ENCODE data around the gene PRORP. TPM values are rescaled to one million over a fixed set of nuclear protein-coding genes. Genes with fewer than 3 reads are reported as not detected.

PRORP gene
- total and polyA plus RNA-seq, 2 of the 13 experiments (the other 11 are each of a cell fraction or from before 2014, with no cell fraction given): 48.9 to 88.7 TPM

DNA sequence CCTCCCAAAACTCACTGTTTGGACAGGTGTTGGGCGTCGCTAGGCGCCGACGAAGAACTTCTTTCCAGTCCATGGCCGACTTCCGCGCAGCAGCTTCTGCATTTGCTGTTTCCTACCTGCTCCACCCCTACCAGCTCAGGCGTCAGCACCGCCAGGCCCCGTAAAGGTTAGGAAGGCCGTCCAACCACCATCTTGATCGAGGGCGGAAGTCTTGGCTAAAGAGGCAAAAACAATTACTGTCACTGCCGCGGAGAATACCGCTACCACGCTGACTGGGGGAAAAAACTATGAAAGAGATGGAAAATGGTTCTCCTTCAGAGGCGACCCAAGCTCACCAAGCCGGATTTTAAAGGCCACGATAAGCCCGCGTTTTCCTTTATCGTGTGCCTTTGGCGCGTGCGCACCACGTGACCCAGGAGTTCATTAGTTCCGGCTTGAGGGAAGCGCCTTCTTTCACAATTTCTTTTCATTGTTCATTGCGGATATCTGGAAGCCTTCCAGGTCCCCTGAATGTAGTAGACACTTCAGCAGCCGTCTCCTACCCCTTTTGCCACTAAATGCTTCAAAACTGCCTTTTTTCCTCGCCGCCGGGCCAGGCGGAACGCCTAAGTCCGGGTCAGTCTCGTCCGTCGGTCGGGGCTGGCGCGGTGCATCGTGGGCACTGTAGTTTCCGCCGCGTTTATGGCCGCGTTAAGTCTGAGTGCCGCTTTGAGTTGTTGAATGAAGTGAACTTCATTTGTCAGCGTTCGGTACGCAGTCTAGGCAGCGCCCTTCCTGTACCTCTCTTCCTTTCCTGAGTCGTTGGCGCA lies at the start of gene PRORP, which contains the start of gene PPP2R3C (continued):
- TF ChIP-seq, protein P1, sequence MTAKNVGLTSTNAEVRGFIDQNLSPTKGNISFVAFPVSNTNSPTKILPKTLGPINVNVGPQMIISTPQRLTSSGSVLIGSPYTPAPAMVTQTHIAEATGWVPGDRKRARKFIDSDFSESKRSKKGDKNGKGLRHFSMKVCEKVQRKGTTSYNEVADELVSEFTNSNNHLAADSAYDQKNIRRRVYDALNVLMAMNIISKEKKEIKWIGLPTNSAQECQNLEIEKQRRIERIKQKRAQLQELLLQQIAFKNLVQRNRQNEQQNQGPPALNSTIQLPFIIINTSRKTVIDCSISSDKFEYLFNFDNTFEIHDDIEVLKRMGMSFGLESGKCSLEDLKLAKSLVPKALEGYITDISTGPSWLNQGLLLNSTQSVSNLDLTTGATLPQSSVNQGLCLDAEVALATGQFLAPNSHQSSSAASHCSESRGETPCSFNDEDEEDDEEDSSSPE (CRISPR knock-in tag; IDR thresholded peaks at IDR 0.05): peak; percentile 98
- peak; percentile 84; the same call in 1 of the 2 replicates for TF ChIP-seq MED13 (CRISPR knock-in tag; IDR thresholded peaks at IDR 0.05)
- TF ChIP-seq SNAPC2 (CRISPR knock-in tag; IDR thresholded peaks at IDR 0.05): peak; percentile 75; the same call in 1 of the 2 replicates
- TF ChIP-seq MIXL1 (CRISPR knock-in tag; IDR thresholded peaks at IDR 0.05): peak; percentile 54; the same call in 1 of the 2 replicates
- TF ChIP-seq ZFP82 (CRISPR knock-in tag; IDR thresholded peaks at IDR 0.05; ENCODE audit: borderline replicate concordance): peak; percentile 98; the same call in 1 of the 2 replicates
- TF ChIP-seq ZEB1 (IDR thresholded peaks at IDR 0.05; ENCODE audit: insufficient replicate concordance, low read depth): peak; percentile 90
- TF ChIP-seq, protein P2, sequence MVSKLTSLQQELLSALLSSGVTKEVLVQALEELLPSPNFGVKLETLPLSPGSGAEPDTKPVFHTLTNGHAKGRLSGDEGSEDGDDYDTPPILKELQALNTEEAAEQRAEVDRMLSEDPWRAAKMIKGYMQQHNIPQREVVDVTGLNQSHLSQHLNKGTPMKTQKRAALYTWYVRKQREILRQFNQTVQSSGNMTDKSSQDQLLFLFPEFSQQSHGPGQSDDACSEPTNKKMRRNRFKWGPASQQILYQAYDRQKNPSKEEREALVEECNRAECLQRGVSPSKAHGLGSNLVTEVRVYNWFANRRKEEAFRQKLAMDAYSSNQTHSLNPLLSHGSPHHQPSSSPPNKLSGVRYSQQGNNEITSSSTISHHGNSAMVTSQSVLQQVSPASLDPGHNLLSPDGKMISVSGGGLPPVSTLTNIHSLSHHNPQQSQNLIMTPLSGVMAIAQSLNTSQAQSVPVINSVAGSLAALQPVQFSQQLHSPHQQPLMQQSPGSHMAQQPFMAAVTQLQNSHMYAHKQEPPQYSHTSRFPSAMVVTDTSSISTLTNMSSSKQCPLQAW (CRISPR knock-in tag; IDR thresholded peaks at IDR 0.05): peak; percentile 95
- peak; percentile 56; the same call in 1 of the 2 replicates for TF ChIP-seq TBP (CRISPR knock-in tag; IDR thresholded peaks at IDR 0.05)
- TF ChIP-seq, protein P3, sequence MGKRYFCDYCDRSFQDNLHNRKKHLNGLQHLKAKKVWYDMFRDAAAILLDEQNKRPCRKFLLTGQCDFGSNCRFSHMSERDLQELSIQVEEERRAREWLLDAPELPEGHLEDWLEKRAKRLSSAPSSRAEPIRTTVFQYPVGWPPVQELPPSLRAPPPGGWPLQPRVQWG (CRISPR knock-in tag; IDR thresholded peaks at IDR 0.05; ENCODE audit: borderline replicate concordance, low read depth): no peak
- TF ChIP-seq CREM (IDR thresholded peaks at IDR 0.05): peak; percentile 98
- no peak; the same call in none of the 2 replicates for TF ChIP-seq CREM (CRISPR knock-in tag; IDR thresholded peaks at IDR 0.05)
- TF ChIP-seq EED (CRISPR knock-in tag; IDR thresholded peaks at IDR 0.05): peak; percentile 89
- peak; percentile 92 for TF ChIP-seq ZNF264 (CRISPR knock-in tag; IDR thresholded peaks at IDR 0.05)
- peak; percentile 79 for TF ChIP-seq HNRNPL (IDR thresholded peaks at IDR 0.05; ENCODE audit: low read depth, low read length)
- no peak for TF ChIP-seq SRSF4 (IDR thresholded peaks at IDR 0.05; ENCODE audit: low read depth, low read length, poor library complexity, severe bottlenecking)
- TF ChIP-seq, protein P4, sequence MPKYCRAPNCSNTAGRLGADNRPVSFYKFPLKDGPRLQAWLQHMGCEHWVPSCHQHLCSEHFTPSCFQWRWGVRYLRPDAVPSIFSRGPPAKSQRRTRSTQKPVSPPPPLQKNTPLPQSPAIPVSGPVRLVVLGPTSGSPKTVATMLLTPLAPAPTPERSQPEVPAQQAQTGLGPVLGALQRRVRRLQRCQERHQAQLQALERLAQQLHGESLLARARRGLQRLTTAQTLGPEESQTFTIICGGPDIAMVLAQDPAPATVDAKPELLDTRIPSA (CRISPR knock-in tag; IDR thresholded peaks at IDR 0.05; ENCODE audit: borderline replicate concordance): peak; percentile 99
- no peak; the same call in 1 of the 2 replicates for TF ChIP-seq ZNF549 (CRISPR knock-in tag; IDR thresholded peaks at IDR 0.05)
- TF ChIP-seq, protein P5, sequence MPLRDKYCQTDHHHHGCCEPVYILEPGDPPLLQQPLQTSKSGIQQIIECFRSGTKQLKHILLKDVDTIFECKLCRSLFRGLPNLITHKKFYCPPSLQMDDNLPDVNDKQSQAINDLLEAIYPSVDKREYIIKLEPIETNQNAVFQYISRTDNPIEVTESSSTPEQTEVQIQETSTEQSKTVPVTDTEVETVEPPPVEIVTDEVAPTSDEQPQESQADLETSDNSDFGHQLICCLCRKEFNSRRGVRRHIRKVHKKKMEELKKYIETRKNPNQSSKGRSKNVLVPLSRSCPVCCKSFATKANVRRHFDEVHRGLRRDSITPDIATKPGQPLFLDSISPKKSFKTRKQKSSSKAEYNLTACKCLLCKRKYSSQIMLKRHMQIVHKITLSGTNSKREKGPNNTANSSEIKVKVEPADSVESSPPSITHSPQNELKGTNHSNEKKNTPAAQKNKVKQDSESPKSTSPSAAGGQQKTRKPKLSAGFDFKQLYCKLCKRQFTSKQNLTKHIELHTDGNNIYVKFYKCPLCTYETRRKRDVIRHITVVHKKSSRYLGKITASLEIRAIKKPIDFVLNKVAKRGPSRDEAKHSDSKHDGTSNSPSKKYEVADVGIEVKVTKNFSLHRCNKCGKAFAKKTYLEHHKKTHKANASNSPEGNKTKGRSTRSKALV (CRISPR knock-in tag; IDR thresholded peaks at IDR 0.05): peak; percentile 94
- no peak for TF ChIP-seq HNRNPK (IDR thresholded peaks at IDR 0.05; ENCODE audit: low read depth, low read length, poor library complexity, severe bottlenecking)
- peak; percentile 99 for TF ChIP-seq GTF3A (CRISPR knock-in tag; conservative IDR thresholded peaks at IDR 0.05)
- TF ChIP-seq ZC3H4 (CRISPR knock-in tag; IDR thresholded peaks at IDR 0.05; ENCODE audit: borderline replicate concordance): peak; percentile 67; the same call in 1 of the 2 replicates
- TF ChIP-seq, protein P6, sequence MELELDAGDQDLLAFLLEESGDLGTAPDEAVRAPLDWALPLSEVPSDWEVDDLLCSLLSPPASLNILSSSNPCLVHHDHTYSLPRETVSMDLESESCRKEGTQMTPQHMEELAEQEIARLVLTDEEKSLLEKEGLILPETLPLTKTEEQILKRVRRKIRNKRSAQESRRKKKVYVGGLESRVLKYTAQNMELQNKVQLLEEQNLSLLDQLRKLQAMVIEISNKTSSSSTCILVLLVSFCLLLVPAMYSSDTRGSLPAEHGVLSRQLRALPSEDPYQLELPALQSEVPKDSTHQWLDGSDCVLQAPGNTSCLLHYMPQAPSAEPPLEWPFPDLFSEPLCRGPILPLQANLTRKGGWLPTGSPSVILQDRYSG (CRISPR knock-in tag; IDR thresholded peaks at IDR 0.05): peak; percentile 99
- peak; percentile 100 for TF ChIP-seq ZNF383 (CRISPR knock-in tag; IDR thresholded peaks at IDR 0.05; ENCODE audit: borderline replicate concordance)

Data from HepG2 (cell line).